ENCODE results near the gene TYMP. TPM values are rescaled to one million over a fixed set of nuclear protein-coding genes. Genes with fewer than 3 reads are reported as not detected.
A peak's percentile ranks its signal among the peaks of the same experiment; 100 is the strongest.

Gene TYMP
- polyA plus RNA-seq, 1 donor (not counting 4 experiments of a cell fraction or from before 2014, with no cell fraction given), result 25.5 TPM

DNA sequence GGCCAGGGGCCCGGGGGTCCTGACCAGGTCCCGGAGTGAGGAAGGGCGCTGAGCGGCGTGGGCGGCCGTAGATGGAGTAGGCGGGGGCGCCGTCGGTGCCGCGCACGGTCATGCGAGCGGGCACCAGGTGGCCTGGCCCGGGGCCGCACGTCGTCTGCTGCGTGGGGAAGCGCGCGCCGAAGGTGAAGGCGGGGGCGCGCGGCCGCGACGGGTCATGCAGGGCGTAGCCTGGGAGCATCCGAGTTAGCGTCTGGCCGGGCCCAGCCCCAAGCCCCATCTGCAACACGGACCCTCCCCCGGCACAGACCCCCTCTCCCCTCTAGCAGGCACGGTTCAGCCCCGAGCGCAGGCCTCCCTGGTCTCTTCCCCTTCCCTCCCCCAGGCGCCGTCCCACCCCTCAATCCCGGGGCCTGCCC lies 1.7 kb upstream of the TYMP start:
- Histone ChIP-seq H4K20me1 (ENCODE audit: control insufficient read depth, extremely low read depth, insufficient read depth, low read length) (no peaks in the 10 kb centered on the region), H3K27ac (ENCODE audit: control insufficient read depth, insufficient read depth, low read length) (peak overlapping the region; percentile 76), H3K4me1 (ENCODE audit: control insufficient read depth, extremely low read depth, insufficient read depth, low read length) (peaks cover 9% of the 10 kb centered on the region), H3K27me3 (ENCODE audit: control insufficient read depth, extremely low read depth, insufficient read depth, low read length) (peaks cover 11% of the 10 kb centered on the region), H3K9me3 (ENCODE audit: control insufficient read depth, low read depth, low read length) (no peaks in the 10 kb centered on the region), H3K36me3 (ENCODE audit: control insufficient read depth in 2 of 2, extremely low read depth in 1 of 2, insufficient read depth in 2 of 2, low read length in 2 of 2) (peaks cover 0 to 2% of the 10 kb centered on the region in 2 experiments), H3K4me3 (ENCODE audit: control insufficient read depth in 2 of 3, extremely low read depth in 1 of 3, insufficient read depth in 2 of 3, low read depth in 1 of 3, low read length in 3 of 3) (peak overlapping the region; percentile 50 to 79 (median 58)), H3K9me1 (ENCODE audit: control insufficient read depth, extremely low read depth, insufficient read depth, low read length) (no peaks in the 10 kb centered on the region), H3K79me2 (ENCODE audit: control insufficient read depth, insufficient read depth, low read length) (no peaks in the 10 kb centered on the region), H3K4me2 (ENCODE audit: control insufficient read depth, extremely low read depth, insufficient read depth, low read depth, low read length) (peak overlapping the region; percentile 85), H2AFZ (ENCODE audit: control insufficient read depth, low read length) (peak overlapping the region; percentile 53), H3K9ac (ENCODE audit: control insufficient read depth, extremely low read depth, insufficient read depth, low read length) (peak overlapping the region; percentile 90)
- dilution Hi-C loops (cut with MboI; ENCODE audit: extremely low pct_ligation_motif_present, low sequenced_read_pairs), result no loop called here
- DNase-seq (ENCODE audit: low read depth, low spot score) (no peak), FAIRE-seq (no peak)
- TF ChIP-seq, protein P1, sequence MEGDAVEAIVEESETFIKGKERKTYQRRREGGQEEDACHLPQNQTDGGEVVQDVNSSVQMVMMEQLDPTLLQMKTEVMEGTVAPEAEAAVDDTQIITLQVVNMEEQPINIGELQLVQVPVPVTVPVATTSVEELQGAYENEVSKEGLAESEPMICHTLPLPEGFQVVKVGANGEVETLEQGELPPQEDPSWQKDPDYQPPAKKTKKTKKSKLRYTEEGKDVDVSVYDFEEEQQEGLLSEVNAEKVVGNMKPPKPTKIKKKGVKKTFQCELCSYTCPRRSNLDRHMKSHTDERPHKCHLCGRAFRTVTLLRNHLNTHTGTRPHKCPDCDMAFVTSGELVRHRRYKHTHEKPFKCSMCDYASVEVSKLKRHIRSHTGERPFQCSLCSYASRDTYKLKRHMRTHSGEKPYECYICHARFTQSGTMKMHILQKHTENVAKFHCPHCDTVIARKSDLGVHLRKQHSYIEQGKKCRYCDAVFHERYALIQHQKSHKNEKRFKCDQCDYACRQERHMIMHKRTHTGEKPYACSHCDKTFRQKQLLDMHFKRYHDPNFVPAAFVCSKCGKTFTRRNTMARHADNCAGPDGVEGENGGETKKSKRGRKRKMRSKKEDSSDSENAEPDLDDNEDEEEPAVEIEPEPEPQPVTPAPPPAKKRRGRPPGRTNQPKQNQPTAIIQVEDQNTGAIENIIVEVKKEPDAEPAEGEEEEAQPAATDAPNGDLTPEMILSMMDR (optimal IDR thresholded peaks at IDR 0.05 in 1 of 3, IDR thresholded peaks at IDR 0.05 in 1 of 3, conservative IDR thresholded peaks at IDR 0.05 in 1 of 3; ENCODE audit: extremely low read depth in 1 of 3, insufficient read depth in 2 of 3, low read length in 3 of 3), result no peak
- no peak for TF ChIP-seq EZH2 (IDR thresholded peaks at IDR 0.05; ENCODE audit: low read length)

DNA sequence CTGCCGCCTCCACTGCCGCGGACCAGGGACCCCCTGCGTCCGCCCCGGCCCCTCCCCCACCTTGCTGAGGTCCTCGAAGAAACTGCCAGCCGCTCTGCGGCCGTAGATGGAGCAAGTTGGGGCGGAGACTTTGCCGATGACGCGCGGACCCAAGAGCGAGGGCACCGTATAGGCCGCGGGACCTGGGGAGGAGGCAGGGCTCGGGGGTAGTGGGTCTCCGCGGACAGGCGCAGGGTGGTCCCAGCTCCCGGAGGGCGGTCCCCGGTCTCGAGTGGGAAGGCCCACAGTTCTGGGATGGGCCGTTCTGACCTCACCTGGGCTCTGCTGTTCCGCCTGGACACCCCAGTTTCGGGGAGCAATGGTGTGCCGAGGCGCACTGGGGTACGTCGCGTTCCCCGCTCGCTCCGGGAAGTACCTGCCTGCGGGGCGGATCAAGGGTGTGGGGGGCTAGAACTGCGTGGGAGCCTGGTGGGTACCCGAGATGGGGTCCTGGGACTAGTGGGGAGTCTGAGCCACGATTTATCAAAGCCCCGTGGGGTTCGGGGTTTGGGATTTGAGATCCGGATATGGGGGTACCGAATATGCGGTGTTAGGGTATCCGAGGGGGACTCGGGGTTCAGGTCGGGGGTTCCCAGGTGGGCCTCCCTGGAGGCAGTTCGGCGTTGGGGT lies 1.2 kb upstream of the TYMP start:
- Histone ChIP-seq H3K9me1 (ENCODE audit: control insufficient read depth, extremely low read depth, insufficient read depth, low read length) (no peaks in the 10 kb centered on the region), H3K4me3 (ENCODE audit: control insufficient read depth in 2 of 3, extremely low read depth in 1 of 3, insufficient read depth in 2 of 3, low read depth in 1 of 3, low read length in 3 of 3) (peak overlapping the region; percentile 50 to 79 (median 58)), H3K79me2 (ENCODE audit: control insufficient read depth, insufficient read depth, low read length) (no peaks in the 10 kb centered on the region), H3K36me3 (ENCODE audit: control insufficient read depth in 2 of 2, extremely low read depth in 1 of 2, insufficient read depth in 2 of 2, low read length in 2 of 2) (peaks cover 0 to 2% of the 10 kb centered on the region in 2 experiments), H3K4me2 (ENCODE audit: control insufficient read depth, extremely low read depth, insufficient read depth, low read depth, low read length) (peak overlapping the region; percentile 85), H3K27me3 (ENCODE audit: control insufficient read depth, extremely low read depth, insufficient read depth, low read length) (peaks cover 11% of the 10 kb centered on the region), H3K27ac (ENCODE audit: control insufficient read depth, insufficient read depth, low read length) (peak overlapping the region; percentile 76), H3K9me3 (ENCODE audit: control insufficient read depth, low read depth, low read length) (no peaks in the 10 kb centered on the region), H3K4me1 (ENCODE audit: control insufficient read depth, extremely low read depth, insufficient read depth, low read length) (peaks cover 10% of the 10 kb centered on the region), H4K20me1 (ENCODE audit: control insufficient read depth, extremely low read depth, insufficient read depth, low read length) (no peaks in the 10 kb centered on the region), H3K9ac (ENCODE audit: control insufficient read depth, extremely low read depth, insufficient read depth, low read length) (peak overlapping the region; percentile 90), H2AFZ (ENCODE audit: control insufficient read depth, low read length) (peak overlapping the region; percentile 53)
- dilution Hi-C loops (cut with MboI; ENCODE audit: extremely low pct_ligation_motif_present, low sequenced_read_pairs), result no loop called here
- FAIRE-seq (no peak), DNase-seq (ENCODE audit: low read depth, low spot score) (no peak)
- TF ChIP-seq EZH2 (IDR thresholded peaks at IDR 0.05; ENCODE audit: low read length), result no peak
- TF ChIP-seq, protein P1 (optimal IDR thresholded peaks at IDR 0.05 in 1 of 3, IDR thresholded peaks at IDR 0.05 in 1 of 3, conservative IDR thresholded peaks at IDR 0.05 in 1 of 3; ENCODE audit: extremely low read depth in 1 of 3, insufficient read depth in 2 of 3, low read length in 3 of 3), result no peak

All from keratinocyte (primary cell).